GM12875 (cell line): ENCODE results near the gene MAP2K6.

Experiments
- H3K4me3 ChIP-seq: one replicate; pipeline ENCODE4 v1.5.1; 2011; ENCODE audit warnings: low read depth, low read length, control low read depth
- TF ChIP-seq, protein P1 (sequence below): IDR thresholded peaks from 2 replicates; pipeline ENCODE4 v1.5.1; 2011; ENCODE audit warnings: low read depth, mild to moderate bottlenecking, control low read depth, inconsistent platforms, low read length, moderate library complexity, borderline replicate concordance; ENCODE audit not compliant: insufficient read depth

Gene MAP2K6

GRCh38 chr17:69433093-69433492 lies 18.6 kb downstream of the MAP2K6 start:
- no peak overlapping the region for H3K4me3 ChIP-seq
- TF ChIP-seq, protein P1, sequence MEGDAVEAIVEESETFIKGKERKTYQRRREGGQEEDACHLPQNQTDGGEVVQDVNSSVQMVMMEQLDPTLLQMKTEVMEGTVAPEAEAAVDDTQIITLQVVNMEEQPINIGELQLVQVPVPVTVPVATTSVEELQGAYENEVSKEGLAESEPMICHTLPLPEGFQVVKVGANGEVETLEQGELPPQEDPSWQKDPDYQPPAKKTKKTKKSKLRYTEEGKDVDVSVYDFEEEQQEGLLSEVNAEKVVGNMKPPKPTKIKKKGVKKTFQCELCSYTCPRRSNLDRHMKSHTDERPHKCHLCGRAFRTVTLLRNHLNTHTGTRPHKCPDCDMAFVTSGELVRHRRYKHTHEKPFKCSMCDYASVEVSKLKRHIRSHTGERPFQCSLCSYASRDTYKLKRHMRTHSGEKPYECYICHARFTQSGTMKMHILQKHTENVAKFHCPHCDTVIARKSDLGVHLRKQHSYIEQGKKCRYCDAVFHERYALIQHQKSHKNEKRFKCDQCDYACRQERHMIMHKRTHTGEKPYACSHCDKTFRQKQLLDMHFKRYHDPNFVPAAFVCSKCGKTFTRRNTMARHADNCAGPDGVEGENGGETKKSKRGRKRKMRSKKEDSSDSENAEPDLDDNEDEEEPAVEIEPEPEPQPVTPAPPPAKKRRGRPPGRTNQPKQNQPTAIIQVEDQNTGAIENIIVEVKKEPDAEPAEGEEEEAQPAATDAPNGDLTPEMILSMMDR, result no peak

GRCh38 chr17:69434164-69434579 lies 19.7 kb downstream of the MAP2K6 start:
- no peak overlapping the region for H3K4me3 ChIP-seq
- TF ChIP-seq, protein P1, result no peak

DNA sequence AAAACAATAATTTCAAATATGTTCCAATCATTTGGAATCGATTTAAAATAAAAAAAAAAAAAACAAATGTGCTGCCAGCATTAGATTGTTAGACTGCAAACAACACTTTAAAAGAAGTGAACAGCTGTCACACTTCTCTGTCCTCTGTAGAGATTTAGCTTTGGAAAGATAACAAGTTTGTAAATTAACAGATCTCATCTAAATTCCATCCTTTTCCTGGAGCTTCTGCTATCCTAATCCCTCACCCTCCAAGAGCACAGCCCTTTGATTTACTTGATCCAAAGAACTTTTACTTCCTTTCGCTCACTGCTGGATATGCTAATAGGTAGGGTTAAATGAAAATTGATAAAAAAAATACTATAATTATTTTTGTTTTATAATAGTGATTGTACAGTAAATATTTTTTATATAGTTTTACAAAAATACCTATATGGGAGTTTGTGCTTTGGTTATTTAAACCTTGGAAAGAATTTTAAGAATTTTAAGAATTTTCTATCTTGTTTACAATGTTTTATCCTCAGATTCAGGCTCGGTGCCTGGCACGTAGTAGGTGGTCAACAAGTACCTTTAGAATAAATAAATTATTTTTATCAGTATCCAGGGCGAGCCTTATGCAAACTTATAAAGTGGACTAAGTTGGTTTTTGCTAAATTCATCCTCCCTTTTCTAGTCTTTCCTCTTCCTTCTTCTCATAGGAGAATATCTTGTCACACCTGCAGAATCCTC lies 21.6 kb downstream of the MAP2K6 start:
- H3K4me3 ChIP-seq, result no peak overlapping the region
- TF ChIP-seq, protein P1, result no peak

- H3K4me3 ChIP-seq, result no peak overlapping the region
- TF ChIP-seq, protein P1, result no peak
Observed at GRCh38 chr17:69437475-69437874, 23.0 kb downstream of the MAP2K6 start.

GRCh38 chr17:69438776-69439175 lies 24.3 kb downstream of the MAP2K6 start:
- no peak overlapping the region for H3K4me3 ChIP-seq
- TF ChIP-seq, protein P1, result no peak

DNA sequence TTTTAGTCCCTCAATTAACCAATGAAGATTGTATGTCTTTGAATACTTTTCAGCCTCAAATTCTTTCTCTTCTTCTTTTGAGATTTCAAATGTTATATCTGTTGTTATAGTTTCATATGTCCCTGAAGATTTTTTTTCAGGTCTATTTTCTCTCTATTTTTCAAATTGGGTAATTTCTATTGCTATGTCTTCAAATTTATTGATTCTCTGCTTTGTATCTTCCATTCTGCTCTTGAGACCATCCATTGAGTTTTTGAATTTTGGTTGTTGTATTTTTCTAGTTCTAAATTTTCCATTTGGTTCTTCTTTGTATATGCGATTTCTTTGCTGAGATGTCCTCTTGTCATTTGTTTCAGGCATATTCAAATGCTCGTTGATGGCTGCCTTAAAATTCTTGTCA lies 26.7 kb downstream of the MAP2K6 start:
- TF ChIP-seq, protein P1, result no peak
- H3K4me3 ChIP-seq, result no peak overlapping the region

- H3K4me3 ChIP-seq, result no peak overlapping the region
- TF ChIP-seq, protein P1, result no peak
Observed at GRCh38 chr17:69443138-69443537, 28.6 kb downstream of the MAP2K6 start.
